Measurements from ENCODE around the gene APC. TPM values are rescaled to one million over a fixed set of nuclear protein-coding genes. Genes with fewer than 3 reads are reported as not detected.
"Not testable (repeated sequence)": the region's sequence is repeated elsewhere in the genome, so short reads cannot be mapped to it uniquely, and the experiment has no call there.

APC gene
- total RNA-seq, 1 donor from 2014 or later, result 39.5 TPM

GRCh38 chr5:112710896-112711295 lies 26.8 kb upstream of the APC start:
- DNase-seq (ENCODE audit: low spot score), result no peak
- intact Hi-C loops (cut with DNase I), result no loop called here

GRCh38 chr5:112711436-112711835 lies 26.2 kb upstream of the APC start:
- intact Hi-C loops (cut with DNase I), result no loop called here

GRCh38 chr5:112713206-112713605 lies 24.5 kb upstream of the APC start:
- intact Hi-C loops (cut with DNase I), result no loop called here
- DNase-seq (ENCODE audit: low spot score), result no peak

More at GRCh38 chr5:112711436-112711835, 26.2 kb upstream of the APC start:
- no peak for DNase-seq (ENCODE audit: low spot score)

- DNase-seq (ENCODE audit: low spot score); intact Hi-C loops (cut with DNase I): not testable (repeated sequence)
Observed at GRCh38 chr5:112716895-112717294, 20.8 kb upstream of the APC start.

GRCh38 chr5:112717506-112718082 lies 20.1 kb upstream of the APC start:
- DNase-seq (ENCODE audit: low spot score), result no peak
- intact Hi-C loops (cut with DNase I), result no loop called here

GRCh38 chr5:112718344-112718743 lies 19.3 kb upstream of the APC start:
- no peak for DNase-seq (ENCODE audit: low spot score)
- intact Hi-C loops (cut with DNase I), result no loop called here

- intact Hi-C loops (cut with DNase I), result no loop called here
- DNase-seq (ENCODE audit: low spot score), result no peak
Observed at GRCh38 chr5:112720576-112720975, 17.1 kb upstream of the APC start.

- intact Hi-C loops (cut with DNase I), result no loop called here
- DNase-seq (ENCODE audit: low spot score), result no peak
Observed at GRCh38 chr5:112724901-112725300, 12.8 kb upstream of the APC start.

- DNase-seq (ENCODE audit: low spot score), result no peak
- intact Hi-C loops (cut with DNase I), result no loop called here
Observed at GRCh38 chr5:112729630-112730029, 8.1 kb upstream of the APC start.

- intact Hi-C loops (cut with DNase I), result no loop called here
- DNase-seq (ENCODE audit: low spot score), result no peak
Observed at GRCh38 chr5:112732131-112732530, 5.6 kb upstream of the APC start.

- intact Hi-C loops (cut with DNase I), result no loop called here
- no peak for DNase-seq (ENCODE audit: low spot score)
Observed at GRCh38 chr5:112733586-112733985, 4.1 kb upstream of the APC start.

GRCh38 chr5:112734597-112734996 lies 3.1 kb upstream of the APC start:
- no peak for DNase-seq (ENCODE audit: low spot score)
- intact Hi-C loops (cut with DNase I), result no loop called here

GRCh38 chr5:112735702-112736101 lies 2.0 kb upstream of the APC start:
- intact Hi-C loops (cut with DNase I), result no loop called here

GRCh38 chr5:112737070-112737462 lies 619 bp upstream of the APC start:
- no peak for DNase-seq (ENCODE audit: low spot score)
- intact Hi-C loops (cut with DNase I), result no loop called here

More at GRCh38 chr5:112735702-112736101, 2.0 kb upstream of the APC start:
- DNase-seq (ENCODE audit: low spot score), result no peak

GRCh38 chr5:112738191-112738560 lies 491 bp downstream of the APC start:
- intact Hi-C loops (cut with DNase I), result loop anchor here (1.0 kb wide), 1 partner anchor 30 kb away; no protein-coding TSS in a partner anchor

GRCh38 chr5:112742424-112742823 lies 4.7 kb downstream of the APC start:
- intact Hi-C loops (cut with DNase I), result no loop called here
- DNase-seq (ENCODE audit: low spot score), result no peak

More at GRCh38 chr5:112738191-112738560, 491 bp downstream of the APC start:
- no peak for DNase-seq (ENCODE audit: low spot score)

- intact Hi-C loops (cut with DNase I), result no loop called here
- DNase-seq (ENCODE audit: low spot score), result no peak
Observed at GRCh38 chr5:112743631-112744030, 5.9 kb downstream of the APC start.

GRCh38 chr5:112752335-112752734 lies 14.7 kb downstream of the APC start:
- intact Hi-C loops (cut with DNase I), result no loop called here
- DNase-seq (ENCODE audit: low spot score), result no peak

- DNase-seq (ENCODE audit: low spot score), result no peak
- intact Hi-C loops (cut with DNase I), result loop anchor here (5.0 kb wide), 1 partner anchor 63 kb away; no protein-coding TSS in a partner anchor
Observed at GRCh38 chr5:112755703-112756102, 18.0 kb downstream of the APC start.

- no peak for DNase-seq (ENCODE audit: low spot score)
- intact Hi-C loops (cut with DNase I), result loop anchor here (1.0 to 5.0 kb wide), 2 partner anchors 65 to 206 kb away; no protein-coding TSS in a partner anchor
Observed at GRCh38 chr5:112757468-112758208, 20.0 kb downstream of the APC start.

GRCh38 chr5:112758676-112759075 lies 21.0 kb downstream of the APC start:
- no peak for DNase-seq (ENCODE audit: low spot score)
- intact Hi-C loops (cut with DNase I), result loop anchor here (5.0 kb wide), 1 partner anchor 66 kb away; no protein-coding TSS in a partner anchor

All from cardiac septum (tissue), 1 donor.